ENCODE results near the gene BROX.
A peak's percentile ranks its signal among the peaks of the same experiment; 100 is the strongest.
"Not testable (repeated sequence)": the region's sequence is repeated elsewhere in the genome, so short reads cannot be mapped to it uniquely, and the experiment has no call there.

The BROX gene

GRCh38 chr1:222732216-222733159 is 20.1 kb downstream of the BROX start:
- DNase-seq (ENCODE audit: low spot score) = no peak

- DNase-seq (ENCODE audit: low spot score) = no peak
These were observed 22.4 kb downstream of the BROX start for GRCh38 chr1:222734740-222735139.

GRCh38 chr1:222736470-222736869 is 24.1 kb downstream of the BROX start:
- no peak for DNase-seq (ENCODE audit: low spot score)

GRCh38 chr1:222736972-222737371 is 24.6 kb downstream of the BROX start, which contains the start of gene FAM177B:
Gene FAM177B (plus strand): TSS chr1:222737202. CDS start chr1:222746546, 9,344 bp downstream.
- no peak for DNase-seq (ENCODE audit: low spot score)

GRCh38 chr1:222739465-222739864 is 27.1 kb downstream of the BROX start:
- DNase-seq (ENCODE audit: low spot score) = no peak

- no peak for DNase-seq (ENCODE audit: low spot score)
These were observed 27.6 kb downstream of the BROX start for GRCh38 chr1:222739929-222740328.

GRCh38 chr1:222741630-222742457 is 29.5 kb downstream of the BROX start:
- DNase-seq (ENCODE audit: low spot score) = not testable (repeated sequence)

GRCh38 chr1:222749927-222750326 is 37.6 kb downstream of the BROX start:
- peak; percentile 26 for DNase-seq (ENCODE audit: low spot score)

- no peak for DNase-seq (ENCODE audit: low spot score)
These were observed 38.3 kb downstream of the BROX start for GRCh38 chr1:222750651-222751050.

GRCh38 chr1:222751255-222751654 is 38.9 kb downstream of the BROX start:
- DNase-seq (ENCODE audit: low spot score) = no peak

- no peak for DNase-seq (ENCODE audit: low spot score)
These were observed 42.2 kb downstream of the BROX start for GRCh38 chr1:222754366-222755139.

- no peak for DNase-seq (ENCODE audit: low spot score)
These were observed 45.4 kb downstream of the BROX start for GRCh38 chr1:222757646-222758268.

- no peak for DNase-seq (ENCODE audit: low spot score)
These were observed 47.2 kb downstream of the BROX start for GRCh38 chr1:222759451-222760035.

GRCh38 chr1:222761083-222761482 is 48.7 kb downstream of the BROX start:
- DNase-seq (ENCODE audit: low spot score) = no peak

- not testable (repeated sequence) for DNase-seq (ENCODE audit: low spot score)
These were observed 49.8 kb downstream of the BROX start for GRCh38 chr1:222762178-222762577.

- no peak for DNase-seq (ENCODE audit: low spot score)
These were observed 54.8 kb downstream of the BROX start for GRCh38 chr1:222767152-222767571.

GRCh38 chr1:222768592-222768991 is 56.2 kb downstream of the BROX start:
- no peak for DNase-seq (ENCODE audit: low spot score)

- no peak for DNase-seq (ENCODE audit: low spot score)
These were observed 56.8 kb downstream of the BROX start for GRCh38 chr1:222769181-222769580.

GRCh38 chr1:222769971-222770620 is 57.7 kb downstream of the BROX start:
- no peak for DNase-seq (ENCODE audit: low spot score)

GRCh38 chr1:222772996-222773379 is 60.6 kb downstream of the BROX start:
- DNase-seq (ENCODE audit: low spot score) = peak; percentile 85

GRCh38 chr1:222777463-222777862 is 65.1 kb downstream of the BROX start:
- DNase-seq (ENCODE audit: low spot score) = no peak

Measured in cerebellar cortex (tissue), 1 donor.